Fibroblast of villous mesenchyme (primary cell): Measurements from ENCODE around the gene NAPSA. TPM values are rescaled to one million over a fixed set of nuclear protein-coding genes. Genes with fewer than 3 reads are reported as not detected.

Experiments used
- DNase-seq: peaks from one replicate; pipeline ENCODE4 v3.0.0-alpha.2; 2010; ENCODE audit warnings: low read depth
- H3K4me3 ChIP-seq: 2 replicates; pipeline ENCODE4 v1.5.1; 2011; ENCODE audit warnings: low read depth, mild to moderate bottlenecking, low read length
- total RNA-seq: library from RNA; depleted of rRNA; stranded (reverse); fragments of >200 nt; gene quantifications from 2 replicates; pipeline ENCODE4 v1.2.3, GENCODE V29; 2012
- TF ChIP-seq, protein P1 (sequence below): IDR thresholded peaks from 2 replicates; pipeline ENCODE4 v1.5.1; 2012; ENCODE audit warnings: low read depth, mild to moderate bottlenecking, low read length; ENCODE audit not compliant: insufficient read depth

Gene NAPSA
- total RNA-seq, 1 donor = under 0.01 TPM

DNA sequence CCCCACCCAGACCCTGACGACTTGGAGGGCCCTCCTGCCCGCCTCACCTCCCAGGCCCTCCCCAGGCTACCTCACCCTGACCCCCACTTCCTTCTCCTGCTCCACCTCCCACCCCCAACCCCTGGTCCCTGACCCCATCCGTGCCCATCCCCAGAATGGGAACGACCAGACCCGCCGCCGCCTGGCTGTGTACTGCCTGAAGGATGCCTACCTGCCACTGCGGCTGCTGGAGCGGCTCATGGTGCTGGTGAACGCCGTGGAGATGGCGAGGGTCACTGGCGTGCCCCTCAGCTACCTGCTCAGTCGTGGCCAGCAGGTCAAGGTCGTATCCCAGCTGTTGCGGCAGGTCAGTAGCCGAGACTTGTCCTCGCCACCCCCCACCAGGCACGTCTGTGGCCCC is 41.4 kb upstream of the NAPSA start:
- H3K4me3 ChIP-seq = no peak overlapping the region
- TF ChIP-seq, protein P1, sequence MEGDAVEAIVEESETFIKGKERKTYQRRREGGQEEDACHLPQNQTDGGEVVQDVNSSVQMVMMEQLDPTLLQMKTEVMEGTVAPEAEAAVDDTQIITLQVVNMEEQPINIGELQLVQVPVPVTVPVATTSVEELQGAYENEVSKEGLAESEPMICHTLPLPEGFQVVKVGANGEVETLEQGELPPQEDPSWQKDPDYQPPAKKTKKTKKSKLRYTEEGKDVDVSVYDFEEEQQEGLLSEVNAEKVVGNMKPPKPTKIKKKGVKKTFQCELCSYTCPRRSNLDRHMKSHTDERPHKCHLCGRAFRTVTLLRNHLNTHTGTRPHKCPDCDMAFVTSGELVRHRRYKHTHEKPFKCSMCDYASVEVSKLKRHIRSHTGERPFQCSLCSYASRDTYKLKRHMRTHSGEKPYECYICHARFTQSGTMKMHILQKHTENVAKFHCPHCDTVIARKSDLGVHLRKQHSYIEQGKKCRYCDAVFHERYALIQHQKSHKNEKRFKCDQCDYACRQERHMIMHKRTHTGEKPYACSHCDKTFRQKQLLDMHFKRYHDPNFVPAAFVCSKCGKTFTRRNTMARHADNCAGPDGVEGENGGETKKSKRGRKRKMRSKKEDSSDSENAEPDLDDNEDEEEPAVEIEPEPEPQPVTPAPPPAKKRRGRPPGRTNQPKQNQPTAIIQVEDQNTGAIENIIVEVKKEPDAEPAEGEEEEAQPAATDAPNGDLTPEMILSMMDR = no peak

DNA sequence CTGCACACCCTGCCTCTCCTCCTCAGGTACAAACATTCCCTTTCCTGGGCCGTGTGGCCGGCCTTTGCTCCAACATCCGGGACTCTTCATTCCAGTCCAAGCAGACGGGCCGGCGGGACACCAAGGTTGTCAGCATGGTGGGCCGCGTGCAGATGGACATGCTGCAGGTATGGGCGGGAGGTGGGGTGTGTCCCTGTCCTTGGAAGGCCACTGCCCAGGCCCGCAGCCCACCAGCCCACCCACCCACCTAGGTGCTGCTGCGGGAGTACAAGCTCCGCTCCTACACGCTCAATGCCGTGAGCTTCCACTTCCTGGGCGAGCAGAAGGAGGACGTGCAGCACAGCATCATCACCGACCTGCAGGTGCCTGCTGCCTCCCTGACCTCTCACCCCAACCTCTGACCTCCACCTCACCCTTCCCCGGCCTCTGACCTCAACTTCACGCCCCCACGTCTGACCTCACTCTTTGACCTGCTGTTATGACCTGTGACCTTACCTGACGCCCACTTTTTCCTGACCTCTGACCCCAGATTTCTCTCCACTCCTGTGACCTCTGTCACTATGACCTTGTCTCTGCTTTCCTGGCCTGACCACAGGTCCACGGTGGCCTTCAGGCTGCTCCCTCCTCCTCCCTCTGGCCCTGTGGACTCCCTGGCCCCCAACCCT is 40.8 kb upstream of the NAPSA start:
- H3K4me3 ChIP-seq = no peak overlapping the region
- TF ChIP-seq, protein P1 = no peak
- no peak for DNase-seq

More for the DNA sequence above, 41.4 kb upstream of the NAPSA start:
- no peak for DNase-seq

DNA sequence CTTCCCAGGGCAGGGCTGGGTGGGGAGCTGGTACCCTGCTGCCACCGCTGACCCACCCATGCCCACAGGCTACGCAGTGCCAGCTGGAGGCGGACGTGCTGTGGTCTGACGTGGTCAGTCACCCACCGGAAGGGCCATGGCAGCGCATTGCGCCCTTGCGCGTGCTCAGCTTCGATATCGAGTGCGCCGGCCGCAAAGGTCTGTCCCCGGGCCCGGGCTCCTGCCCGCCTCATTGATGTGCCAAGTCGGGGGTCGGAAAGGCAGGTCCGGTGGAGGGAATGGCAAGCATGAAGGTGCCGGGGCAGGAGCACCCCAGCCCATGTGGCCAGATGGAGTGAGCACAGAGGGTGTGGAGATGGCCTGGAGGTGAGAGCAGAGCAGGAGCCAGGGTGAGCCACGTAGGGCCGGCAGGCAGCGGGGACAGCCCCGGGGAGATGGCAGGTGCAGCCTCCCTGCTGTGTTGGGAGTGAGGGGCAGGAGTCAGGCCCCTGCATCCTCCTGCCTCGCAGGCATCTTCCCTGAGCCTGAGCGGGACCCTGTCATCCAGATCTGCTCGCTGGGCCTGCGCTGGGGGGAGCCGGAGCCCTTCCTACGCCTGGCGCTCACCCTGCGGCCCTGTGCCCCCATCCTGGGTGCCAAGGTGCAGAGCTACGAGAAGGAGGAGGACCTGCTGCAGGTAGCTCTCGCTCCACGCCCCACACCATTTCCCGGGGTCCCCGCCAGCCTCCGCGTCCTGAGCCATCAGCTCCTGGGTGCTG is 37.3 kb upstream of the NAPSA start:
- no peak for DNase-seq
- no peak overlapping the region for H3K4me3 ChIP-seq
- TF ChIP-seq, protein P1 = no peak

DNA sequence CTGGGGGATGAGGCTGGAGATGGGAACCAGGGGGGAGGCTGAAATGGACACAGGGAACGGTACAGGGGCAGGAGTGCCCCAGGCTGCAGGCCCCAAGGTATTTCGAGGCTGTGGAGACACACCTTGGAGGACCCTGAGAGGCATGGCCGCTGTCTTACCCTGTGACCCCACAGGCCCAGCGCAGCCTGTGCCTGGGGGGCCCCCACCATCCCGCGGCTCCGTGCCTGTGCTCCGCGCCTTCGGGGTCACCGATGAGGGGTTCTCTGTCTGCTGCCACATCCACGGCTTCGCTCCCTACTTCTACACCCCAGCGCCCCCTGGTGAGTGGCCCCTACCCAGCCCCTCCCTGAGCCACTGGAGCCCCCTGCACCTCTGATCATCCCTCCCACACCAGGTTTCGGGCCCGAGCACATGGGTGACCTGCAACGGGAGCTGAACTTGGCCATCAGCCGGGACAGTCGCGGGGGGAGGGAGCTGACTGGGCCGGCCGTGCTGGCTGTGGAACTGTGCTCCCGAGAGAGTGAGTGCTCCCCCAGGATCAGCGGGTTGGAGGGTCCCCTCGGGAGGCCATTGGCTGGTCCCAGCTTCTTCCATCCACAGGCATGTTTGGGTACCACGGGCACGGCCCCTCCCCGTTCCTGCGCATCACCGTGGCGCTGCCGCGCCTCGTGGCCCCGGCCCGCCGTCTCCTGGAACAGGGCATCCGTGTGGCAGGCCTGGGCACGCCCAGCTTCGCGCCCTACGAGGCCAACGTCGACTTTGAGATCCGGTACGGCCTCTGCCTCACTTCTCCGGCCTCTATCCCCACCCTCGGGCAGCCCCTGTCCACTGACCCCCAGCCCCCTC is 36.4 kb upstream of the NAPSA start:
- no peak for DNase-seq
- TF ChIP-seq, protein P1 = no peak
- no peak overlapping the region for H3K4me3 ChIP-seq

DNA sequence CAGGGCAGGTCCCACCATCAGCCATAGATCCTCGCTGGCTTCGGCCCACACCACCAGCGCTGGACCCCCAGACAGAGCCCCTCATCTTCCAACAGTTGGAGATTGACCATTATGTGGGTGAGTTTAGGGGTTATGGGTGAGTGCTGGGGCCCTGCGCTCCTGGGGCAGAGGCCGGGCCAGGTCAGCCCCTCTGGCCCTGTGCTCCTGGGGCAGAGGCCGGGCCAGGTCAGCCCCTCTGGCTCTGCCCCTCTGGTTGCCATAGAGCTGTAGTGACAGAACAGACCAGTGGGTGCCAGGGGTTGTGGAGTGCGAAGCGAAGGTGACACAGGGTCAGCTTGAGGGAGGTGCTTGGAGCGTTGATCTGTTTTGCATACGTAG is 33.9 kb upstream of the NAPSA start:
- TF ChIP-seq, protein P1 = no peak
- H3K4me3 ChIP-seq = no peak overlapping the region
- DNase-seq = no peak

DNA sequence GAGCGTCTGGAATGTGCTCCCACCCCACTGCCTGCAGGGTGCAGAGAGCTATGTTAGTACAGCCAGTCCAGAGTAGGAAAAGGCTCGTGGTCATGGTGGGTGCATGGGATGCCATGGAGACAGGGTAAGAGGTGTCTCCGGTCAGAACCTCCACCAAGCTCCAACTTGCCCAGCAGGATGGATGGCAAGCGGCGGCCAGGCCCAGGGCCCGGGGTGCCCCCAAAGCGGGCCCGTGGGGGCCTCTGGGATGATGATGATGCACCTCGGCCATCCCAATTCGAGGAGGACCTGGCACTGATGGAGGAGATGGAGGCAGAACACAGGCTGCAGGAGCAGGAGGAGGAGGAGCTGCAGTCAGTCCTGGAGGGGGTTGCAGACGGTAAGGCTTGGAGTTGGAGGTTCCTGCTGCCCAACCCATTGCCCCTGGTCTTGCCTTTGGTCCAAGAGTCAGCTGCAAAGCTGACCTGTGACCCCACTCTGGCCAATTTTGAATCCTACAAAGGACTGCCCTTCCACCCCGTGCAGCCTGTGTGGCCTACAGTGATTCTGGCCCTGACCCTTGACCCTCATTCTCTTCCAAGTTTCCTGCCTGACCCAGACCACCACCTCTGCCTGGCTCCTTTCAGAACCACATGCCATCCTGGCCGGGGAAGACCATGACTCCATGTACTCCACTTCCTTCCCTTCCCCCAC is 33.4 kb upstream of the NAPSA start:
- TF ChIP-seq, protein P1 = no peak
- DNase-seq = no peak
- no peak overlapping the region for H3K4me3 ChIP-seq
